HG03139 (cell line): ENCODE measurements around the gene GRAP2.

Source experiments
- ATAC-seq: cut with Tn5 transposase; IDR thresholded peaks from one replicate; pipeline ENCODE4 v1.9.1; 2021; ENCODE audit not compliant: unreplicated experiment

GRAP2 gene

GRCh38 chr22:39923696-39924095 is 22.8 kb downstream of the GRAP2 start:
- no peak for ATAC-seq

- ATAC-seq: no peak
Observed at GRCh38 chr22:39924286-39924685, 23.4 kb downstream of the GRAP2 start.

GRCh38 chr22:39925273-39925672 is 24.4 kb downstream of the GRAP2 start:
- no peak for ATAC-seq

- no peak for ATAC-seq
Observed at GRCh38 chr22:39925909-39926679, 25.2 kb downstream of the GRAP2 start.

- ATAC-seq: no peak
Observed at GRCh38 chr22:39926753-39927152, 25.9 kb downstream of the GRAP2 start.

- no peak for ATAC-seq
Observed at GRCh38 chr22:39927544-39927943, 26.7 kb downstream of the GRAP2 start.

- no peak for ATAC-seq
Observed at GRCh38 chr22:39928536-39929520, 27.9 kb downstream of the GRAP2 start.

- no peak for ATAC-seq
Observed at GRCh38 chr22:39931251-39931650, 30.4 kb downstream of the GRAP2 start.

GRCh38 chr22:39932166-39932565 is 31.3 kb downstream of the GRAP2 start:
- ATAC-seq: no peak

- no peak for ATAC-seq
Observed at GRCh38 chr22:39932918-39933649, 32.2 kb downstream of the GRAP2 start.

GRCh38 chr22:39933741-39934140 is 32.9 kb downstream of the GRAP2 start:
- ATAC-seq: no peak

GRCh38 chr22:39935116-39935515 is 34.2 kb downstream of the GRAP2 start:
- ATAC-seq: no peak

- ATAC-seq: no peak
Observed at GRCh38 chr22:39935612-39936011, 34.7 kb downstream of the GRAP2 start.

GRCh38 chr22:39936523-39937145 is 35.8 kb downstream of the GRAP2 start:
- no peak for ATAC-seq

- ATAC-seq: no peak
Observed at GRCh38 chr22:39937906-39938305, 37.0 kb downstream of the GRAP2 start.

- ATAC-seq: no peak
Observed at GRCh38 chr22:39938509-39939111, 37.7 kb downstream of the GRAP2 start.

- ATAC-seq: no peak
Observed at GRCh38 chr22:39939830-39940229, 38.9 kb downstream of the GRAP2 start.

GRCh38 chr22:39940757-39941305 is 39.9 kb downstream of the GRAP2 start:
- ATAC-seq: no peak

GRCh38 chr22:39941601-39942000 is 40.7 kb downstream of the GRAP2 start:
- no peak for ATAC-seq
